Astrocyte (in vitro differentiated cells and primary cell): ENCODE measurements around the gene GOLGA5.

Experiments
- CTCF ChIP-seq: IDR thresholded peaks from 2 replicates; pipeline ENCODE4 v1.5.1; 2011; ENCODE audit warnings: low read depth, mild to moderate bottlenecking, inconsistent platforms, low read length, moderate library complexity; ENCODE audit not compliant: insufficient read depth
- EZH2 ChIP-seq: IDR thresholded peaks from 2 replicates; pipeline ENCODE4 v1.6.1; 2012; ENCODE audit warnings: mild to moderate bottlenecking, low read length, inconsistent platforms; ENCODE audit not compliant: insufficient read depth

- TF ChIP-seq CTCF (no peak), EZH2 (no peak)
These were observed 72.2 kb downstream of the GOLGA5 start for GRCh38 chr14:92866181-92866752.
